HG03280 (cell line): Measurements from ENCODE around the gene TSSC4.
"Not testable (repeated sequence)": the region's sequence is repeated elsewhere in the genome, so short reads cannot be mapped to it uniquely, and the experiment has no call there.

Experiments
- ATAC-seq: cut with Tn5 transposase; IDR thresholded peaks from one replicate; pipeline ENCODE4 v1.9.1; 2021; ENCODE audit warnings: mild to moderate bottlenecking, moderate library complexity; ENCODE audit not compliant: unreplicated experiment

The TSSC4 gene

DNA sequence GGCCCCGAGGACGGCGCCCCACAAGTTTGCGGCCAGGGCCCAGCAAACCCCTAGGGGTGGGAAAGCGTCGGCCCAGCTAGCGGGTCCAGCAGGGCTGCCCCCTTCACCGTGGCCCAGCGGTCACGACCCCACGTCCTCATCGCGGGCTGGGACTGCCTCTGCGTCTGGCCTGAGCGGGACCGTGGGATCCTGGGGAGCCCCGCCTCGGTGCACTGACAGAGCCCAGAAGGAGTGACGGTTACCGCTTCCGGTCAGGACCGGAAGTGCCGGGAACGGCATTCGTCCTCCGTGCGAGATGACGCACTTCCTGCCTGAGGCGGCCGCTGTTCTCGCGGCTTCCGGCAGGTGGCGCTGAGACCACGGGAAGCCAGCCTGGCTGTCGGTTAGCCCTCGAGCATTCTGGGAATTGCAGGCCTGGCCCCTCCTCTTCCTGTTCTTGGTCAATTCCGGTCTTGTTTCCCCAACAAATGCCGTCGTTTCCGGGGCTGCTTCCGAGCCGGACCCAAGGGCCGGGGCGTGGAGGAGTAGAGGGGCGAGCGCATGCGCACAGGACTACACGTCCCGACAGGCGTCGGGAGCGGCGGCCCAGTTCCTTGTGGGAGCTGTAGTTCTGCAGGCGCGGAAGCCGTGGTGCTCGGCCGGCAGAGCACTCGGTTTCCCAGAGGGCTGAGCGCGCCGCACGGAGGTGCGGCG, at the start of gene TSSC4:
TSS of gene TSSC4 (plus strand) at position 682 of the 693 bp plus-strand sequence. CDS start 1,884 bp downstream, outside the sequence.
- ATAC-seq = peak; percentile 88

DNA sequence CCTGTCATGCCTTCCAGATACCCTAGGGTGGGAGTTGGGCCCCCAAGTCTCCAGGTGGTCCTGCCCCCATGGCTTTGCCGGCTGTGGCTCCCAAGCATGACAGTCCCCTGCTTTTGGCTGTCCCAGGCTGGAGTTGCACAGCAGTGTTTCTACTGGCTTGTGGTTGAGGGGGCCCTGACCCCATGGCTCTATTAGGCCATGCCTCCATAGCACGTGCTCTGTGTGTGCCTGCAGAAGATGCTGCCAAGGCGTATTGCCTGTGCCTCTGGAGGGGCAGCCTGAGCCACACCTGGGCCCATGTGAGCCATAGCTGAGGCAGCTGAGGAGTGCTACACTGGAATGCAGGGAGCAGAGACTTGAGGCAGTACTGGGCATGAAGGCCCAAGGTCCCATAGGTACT, 48.8 kb upstream of the TSSC4 start:
- no peak for ATAC-seq

DNA sequence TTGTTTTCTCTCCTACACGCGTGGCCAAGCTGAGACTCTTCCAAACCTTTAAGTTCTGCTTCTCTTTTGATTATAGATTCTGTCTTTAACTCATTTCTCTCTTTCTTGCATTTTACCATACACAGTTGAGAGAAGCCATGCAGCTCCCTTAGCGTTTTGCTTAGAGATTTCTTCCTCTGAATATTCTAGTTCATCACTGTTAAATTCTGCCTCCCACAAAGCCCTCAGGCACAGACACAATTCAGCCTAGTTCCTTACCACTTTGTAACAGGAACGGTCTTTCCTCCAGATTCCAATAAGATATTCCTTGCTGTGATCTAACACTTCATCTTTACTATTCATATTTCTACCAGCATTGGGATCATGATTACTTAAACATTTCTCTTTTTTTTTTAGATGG, 48.1 kb upstream of the TSSC4 start:
- ATAC-seq = no peak

DNA sequence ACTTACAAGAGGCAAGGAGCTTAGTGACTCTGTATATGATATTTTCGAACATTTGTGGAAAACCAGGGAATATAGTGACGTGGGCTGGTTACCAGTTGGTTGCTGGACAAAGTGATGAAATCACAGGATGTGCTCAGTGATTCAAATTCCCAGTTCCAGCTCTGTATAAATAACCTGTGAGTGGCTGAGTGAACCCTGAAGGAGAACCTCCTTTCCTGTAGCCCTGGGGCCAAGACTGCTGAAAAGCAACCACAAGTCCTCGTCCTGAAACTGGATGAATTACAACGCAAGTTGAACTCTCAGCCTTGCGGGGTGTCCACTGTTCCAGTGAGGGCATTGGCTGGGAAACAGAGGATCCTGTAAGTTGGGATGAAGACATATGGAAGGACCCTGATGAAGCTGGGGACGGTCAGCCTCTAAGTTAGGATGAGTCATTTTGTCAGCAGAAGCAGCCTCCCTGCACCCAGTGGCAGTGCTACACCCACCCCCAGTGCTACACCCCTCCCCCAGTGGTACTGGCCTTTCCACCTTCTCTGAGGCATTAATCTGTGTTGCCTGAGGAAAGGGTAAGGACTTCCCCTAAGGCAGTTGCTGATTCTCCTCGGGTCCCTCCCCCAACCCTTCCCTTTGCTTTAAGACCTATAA, 45.4 kb upstream of the TSSC4 start:
- ATAC-seq = no peak

DNA sequence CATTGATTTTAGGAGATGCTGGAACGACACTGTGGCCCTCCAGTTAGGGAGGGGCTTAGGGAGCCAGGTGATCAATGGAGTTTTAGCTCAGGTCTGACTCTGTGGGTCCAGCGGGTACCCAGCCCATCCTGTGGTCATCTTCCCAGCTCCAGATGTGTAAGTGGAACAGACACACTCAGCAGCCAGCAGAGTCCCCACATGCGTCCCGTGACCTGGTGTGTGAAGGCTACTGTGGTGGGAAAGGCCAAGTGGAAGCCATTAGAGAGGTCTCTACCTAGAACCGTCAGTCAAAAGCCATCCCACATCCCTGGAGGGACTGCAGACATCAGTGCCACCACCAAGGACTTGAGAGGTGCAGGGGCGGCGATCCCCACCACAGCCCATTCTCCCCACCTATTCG, 43.3 kb upstream of the TSSC4 start:
- ATAC-seq = no peak

DNA sequence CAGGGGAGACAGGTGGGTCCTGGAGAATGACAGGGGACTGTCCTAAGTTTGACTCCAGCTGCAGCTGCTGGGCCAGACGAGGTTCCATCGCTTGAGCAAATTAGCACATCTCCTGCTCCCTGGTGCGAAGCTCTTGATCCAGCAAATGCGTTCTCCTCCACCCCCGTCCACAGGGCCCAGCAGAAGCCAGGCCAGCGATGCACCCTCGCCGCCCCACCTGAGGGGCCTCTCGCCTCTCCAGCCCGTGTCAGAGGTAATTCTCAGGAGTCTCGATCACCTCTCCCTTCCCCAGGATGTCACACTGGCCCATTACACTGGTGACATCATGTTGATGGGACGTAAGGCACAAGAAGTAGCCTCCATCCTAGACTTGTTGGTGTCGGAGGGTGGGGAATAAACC, 42.9 kb upstream of the TSSC4 start:
- not testable (repeated sequence) for ATAC-seq

DNA sequence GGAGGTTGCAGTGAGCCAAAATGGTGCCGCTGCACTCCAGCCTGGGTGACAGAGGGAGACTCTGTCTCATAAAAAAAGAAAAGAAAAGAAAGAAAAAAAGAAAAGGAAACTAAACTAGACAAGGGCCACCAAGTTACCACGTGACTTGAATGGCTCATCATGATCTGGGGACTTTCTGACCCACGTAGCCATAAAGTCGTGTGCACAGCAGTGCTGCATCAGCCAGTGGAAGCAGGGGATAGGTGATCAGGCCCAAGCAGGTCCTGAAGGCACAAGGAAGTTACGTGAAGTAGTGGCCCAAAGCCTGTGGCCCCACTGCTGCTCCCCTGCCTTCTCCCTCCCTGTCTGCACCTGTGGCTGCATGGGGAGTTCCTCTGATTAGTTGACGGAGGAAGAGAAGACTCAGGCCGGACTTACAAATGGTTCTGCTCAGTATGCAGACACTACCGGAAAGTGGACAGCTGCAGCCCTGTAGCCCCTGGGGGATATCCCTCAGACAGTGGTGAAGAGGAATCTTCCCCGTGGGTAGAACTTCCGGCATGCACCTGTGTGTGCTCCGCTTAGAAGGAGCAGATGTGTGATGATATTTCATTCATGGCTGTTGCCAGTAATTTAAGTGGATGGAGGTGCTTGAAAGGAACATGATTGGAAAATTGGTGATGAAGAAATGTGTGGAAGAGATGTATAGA, 41.7 kb upstream of the TSSC4 start:
- no peak for ATAC-seq

DNA sequence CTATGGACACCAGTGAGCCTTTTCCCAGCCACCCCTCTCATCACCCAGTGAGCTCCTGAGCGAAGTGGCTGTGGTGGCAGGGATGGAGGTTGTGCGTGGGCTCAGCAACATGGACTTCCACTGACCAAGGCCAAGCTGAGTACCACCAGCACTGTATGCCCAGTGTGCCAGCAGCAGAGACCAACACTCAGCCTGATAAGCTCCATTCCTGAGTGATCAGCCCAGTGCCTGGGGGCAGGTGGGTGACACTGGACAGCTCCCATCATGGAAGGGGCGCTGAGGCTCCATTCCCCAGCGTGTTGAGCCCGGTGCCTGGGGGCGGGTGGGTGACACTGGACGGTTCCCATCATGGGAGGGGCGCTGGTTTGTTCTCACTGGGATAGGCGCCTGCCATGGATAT, 41.0 kb upstream of the TSSC4 start:
- no peak for ATAC-seq

DNA sequence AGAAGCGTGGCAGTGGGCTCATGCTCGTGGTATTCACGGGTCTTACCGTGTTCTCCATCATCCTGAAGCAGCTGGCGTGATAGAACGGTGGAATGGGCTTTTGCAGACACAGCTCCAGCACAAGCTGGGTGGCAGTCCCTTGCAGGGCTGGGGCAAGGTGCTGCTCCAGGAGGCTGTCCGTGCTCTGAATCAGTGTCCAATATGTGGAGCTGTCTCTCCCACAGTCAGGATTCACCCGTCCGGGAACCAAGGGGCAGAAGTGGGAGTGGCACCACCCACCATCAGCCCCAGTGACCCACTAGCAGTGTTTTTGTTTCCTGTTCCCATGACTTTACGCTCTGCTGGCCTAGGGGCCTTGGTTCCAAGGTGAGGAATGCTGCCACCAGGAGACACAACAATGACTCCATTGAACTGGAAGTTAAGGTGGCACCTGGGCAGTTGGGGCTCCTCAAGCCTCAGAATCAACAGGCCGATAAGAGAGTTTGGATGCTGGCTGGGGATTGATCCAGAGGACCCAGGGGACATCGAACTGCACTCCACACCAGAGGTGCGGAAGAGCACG, 40.4 kb upstream of the TSSC4 start:
- ATAC-seq = no peak

DNA sequence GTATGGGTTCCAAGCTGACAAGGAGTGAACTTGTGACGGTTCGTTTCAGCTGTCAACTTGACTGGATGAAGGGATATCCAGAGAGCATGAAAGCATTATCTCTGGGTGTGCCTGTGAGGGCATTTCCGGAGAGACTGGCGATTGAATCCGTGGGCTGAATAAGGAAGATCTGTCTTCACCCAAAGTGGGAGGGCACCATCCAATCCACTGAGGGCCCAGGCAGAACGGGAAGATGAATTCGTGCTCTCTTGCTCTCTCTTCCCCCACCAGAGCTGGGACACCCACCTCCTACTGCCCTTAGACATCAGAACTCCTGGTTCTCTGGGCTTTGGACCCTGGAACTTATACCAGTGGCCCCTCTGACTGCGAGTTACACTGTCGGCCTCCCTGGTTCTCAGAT, 39.0 kb upstream of the TSSC4 start:
- no peak for ATAC-seq

DNA sequence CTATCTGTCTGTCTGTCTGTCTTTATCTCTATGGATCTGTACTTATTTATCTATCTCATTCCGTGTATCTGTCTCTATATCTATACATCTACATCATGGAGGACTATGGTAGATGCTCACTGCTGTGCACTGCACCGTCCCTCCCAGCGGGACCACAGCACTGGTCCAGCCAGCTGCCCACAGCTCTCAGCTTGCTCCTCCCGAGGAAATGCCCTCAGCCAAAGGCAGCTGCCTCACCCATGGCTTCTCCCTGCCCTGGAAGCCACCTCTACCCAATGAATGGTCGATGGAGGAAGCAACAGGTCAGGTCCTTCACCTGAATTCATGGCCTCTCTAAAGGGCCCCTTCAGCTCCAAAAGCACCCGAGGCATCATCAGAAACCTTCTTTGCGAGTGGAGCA, 38.1 kb upstream of the TSSC4 start:
- no peak for ATAC-seq

DNA sequence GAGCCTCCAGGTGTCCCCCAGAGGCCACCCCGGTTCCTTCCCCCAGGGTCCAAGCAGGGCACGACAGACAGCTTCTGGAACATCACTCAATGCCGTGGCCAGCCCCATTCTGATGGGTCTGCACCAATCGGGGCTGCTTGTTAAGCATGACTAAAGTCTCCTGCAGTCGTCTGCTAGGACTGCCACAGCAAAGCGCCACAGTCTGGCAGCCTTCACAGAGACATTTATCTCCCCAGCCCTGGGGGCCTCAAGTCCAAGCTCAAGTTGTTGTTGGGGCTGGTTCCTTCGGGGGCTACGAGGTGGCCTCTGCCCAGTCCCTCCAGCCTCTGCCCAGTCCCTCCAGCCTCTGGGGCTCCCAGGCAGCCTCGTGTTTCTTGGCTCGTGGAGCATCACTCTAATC, 37.4 kb upstream of the TSSC4 start:
- ATAC-seq = no peak

DNA sequence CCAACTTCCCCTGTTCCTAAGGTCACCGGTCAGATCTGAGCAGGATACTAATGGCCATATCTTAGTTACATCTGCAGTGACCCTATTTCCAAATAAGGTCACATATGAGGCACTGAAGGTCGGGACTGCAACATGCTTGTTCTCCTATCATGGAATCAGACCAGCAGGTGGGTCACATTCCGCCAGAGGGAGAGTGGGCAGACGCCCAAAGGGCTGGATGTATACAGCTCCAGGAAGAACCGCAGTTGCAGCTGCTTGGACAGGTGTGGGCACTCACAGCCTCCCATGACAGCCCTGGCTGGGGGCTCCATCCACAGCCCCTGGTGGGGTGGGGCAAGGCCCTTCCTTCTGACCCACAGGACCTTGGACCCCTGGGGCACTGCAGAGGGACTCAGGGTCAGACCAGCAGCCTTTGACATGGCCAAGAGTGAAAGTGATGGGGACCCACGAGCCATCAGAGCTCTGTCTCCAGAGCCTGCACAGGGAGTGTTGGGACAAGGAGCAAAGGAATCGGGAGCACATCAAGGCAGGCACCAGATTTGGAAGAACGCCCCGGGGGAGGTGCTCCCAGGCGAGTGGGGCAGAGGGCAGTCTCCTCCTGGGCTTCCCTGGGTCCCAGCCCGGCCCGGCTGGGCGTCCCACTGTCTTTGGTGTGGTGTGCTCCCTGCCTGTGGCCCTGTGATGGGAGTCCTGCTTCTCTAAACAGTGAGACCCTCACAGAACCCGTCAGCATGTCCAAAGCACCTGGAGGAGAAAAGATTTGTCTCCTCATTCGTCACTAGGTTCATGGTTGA, 36.8 kb upstream of the TSSC4 start:
- no peak for ATAC-seq

DNA sequence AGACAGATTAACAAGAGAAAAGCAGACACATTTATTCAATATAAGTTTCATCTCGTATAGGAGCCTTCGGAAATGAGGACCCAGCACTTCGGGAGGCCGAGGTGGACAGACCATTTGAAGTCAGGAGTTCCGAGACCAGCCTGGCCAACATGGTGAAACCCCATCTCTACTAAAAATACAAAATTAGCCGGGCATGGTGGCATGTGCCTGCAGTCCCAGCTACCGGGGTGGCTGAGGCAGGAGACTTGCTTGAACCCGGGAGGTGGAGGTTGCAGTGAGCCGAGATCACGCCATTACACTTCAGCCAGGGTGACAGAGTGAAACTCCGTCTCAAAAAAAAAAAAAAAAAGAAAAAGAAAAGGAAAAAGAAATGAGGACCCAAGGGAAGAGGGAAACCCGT, 36.2 kb upstream of the TSSC4 start:
- not testable (repeated sequence) for ATAC-seq

DNA sequence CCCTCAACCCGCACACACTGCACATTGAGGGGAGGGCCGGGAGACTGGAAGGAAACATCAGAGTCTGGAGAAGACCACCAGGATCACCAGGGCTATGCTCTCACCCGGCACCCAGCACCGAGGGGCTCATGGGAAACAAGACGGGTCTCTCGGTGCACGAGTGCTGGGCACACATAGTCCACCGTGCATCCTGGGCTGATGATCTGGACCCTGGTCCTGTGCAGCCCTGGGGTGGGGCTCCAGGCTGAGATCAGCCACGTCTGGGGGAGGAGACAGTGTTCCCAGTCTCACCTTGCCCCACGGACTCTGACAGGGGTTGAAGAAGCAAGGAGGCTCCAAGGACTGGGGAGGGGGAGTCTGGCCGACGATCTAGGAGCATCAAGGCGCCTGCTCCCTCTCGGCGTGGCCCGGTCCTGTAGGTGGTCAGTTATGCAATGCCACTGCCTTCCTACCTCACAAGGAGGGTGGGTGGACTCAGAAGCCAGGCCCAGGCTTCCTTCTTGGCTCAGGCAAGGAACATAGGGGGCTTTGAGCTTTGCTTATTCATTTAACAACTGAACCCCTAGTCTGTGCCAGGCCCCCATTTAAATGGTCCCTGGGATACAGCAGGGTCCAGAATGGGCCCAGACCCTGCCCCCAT, 34.9 kb upstream of the TSSC4 start:
- no peak for ATAC-seq

DNA sequence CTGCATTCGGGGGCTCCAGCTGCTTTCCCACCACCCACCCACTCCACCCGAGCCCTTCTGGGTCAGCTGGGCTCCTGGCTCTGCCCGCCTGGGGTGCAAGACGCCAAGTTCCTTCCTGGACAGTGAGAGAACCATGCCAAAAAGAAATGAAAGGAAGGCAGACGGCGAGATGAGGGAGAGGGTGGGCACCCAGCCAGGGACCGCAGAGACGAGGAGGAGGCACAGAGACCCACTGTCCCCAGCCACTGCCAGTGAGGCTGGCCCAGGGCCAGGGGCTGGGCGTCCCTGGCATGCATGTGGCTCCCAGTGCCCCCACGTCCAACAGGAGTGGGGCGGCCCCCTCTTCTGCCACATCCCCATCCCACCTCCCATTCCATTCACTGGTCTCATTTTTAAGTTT, 34.3 kb upstream of the TSSC4 start:
- ATAC-seq = no peak

DNA sequence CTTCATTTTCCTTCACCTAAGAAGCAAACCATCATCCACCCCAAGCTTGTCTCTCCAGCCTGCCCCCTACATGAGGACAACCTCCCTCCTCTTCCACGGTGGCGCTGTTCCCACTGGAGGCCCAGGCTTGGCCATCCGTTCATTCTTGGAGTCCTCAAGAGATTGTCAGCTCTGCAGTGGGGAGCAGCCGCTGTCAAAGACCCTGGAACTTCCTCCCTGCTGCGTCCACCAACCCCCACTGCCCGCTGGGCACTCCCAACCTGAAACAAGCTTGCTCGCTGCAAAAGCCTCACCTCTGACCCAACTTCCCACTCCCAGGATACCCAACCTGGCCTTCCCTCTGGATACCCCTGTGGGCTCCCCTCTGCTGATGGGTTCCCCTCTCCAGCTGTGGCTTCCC, 33.8 kb upstream of the TSSC4 start:
- ATAC-seq = no peak

DNA sequence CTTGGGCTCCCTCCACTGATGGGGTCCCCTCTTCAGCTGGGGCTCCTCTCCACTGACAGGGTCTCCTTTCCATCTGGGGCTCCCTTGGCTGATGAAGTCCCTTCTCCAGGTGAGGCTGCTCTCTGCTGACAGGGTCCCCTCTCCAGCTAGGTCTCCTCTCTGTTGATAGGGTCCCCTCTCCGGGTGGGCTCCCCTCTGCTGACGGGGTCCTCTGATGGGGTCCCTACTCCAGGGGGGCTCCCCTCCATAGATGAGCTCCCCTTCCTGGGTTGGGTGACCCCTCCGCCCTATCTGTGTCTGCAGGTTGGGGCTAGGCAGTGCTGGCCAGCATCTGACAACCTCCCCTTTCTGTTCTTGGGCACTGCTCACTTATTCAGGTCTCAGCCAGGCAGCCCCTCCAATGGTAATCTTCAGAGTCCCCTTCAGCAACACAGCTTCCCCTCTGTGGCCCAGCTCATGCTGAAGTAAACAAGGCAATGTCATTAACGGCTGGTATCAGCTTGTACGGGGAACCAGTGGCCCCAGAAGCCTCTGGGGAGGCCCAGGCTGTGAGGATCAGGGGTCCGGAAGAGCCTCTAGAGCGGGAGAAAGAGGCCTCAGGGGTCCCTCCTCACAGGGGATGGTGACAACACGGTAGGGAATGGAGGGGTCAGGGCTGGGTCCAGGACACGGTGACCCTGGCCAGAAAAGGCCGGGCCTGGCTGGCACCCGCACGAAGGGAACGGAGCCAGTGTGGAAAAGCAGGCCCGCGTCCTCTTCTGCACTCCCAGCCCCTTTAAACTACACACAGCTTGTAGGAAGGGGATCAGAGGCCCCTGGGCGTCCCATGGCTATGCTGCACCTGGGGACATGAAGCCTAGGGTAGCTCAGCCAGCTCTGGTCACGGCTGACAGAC, 33.0 kb upstream of the TSSC4 start:
- ATAC-seq = no peak

DNA sequence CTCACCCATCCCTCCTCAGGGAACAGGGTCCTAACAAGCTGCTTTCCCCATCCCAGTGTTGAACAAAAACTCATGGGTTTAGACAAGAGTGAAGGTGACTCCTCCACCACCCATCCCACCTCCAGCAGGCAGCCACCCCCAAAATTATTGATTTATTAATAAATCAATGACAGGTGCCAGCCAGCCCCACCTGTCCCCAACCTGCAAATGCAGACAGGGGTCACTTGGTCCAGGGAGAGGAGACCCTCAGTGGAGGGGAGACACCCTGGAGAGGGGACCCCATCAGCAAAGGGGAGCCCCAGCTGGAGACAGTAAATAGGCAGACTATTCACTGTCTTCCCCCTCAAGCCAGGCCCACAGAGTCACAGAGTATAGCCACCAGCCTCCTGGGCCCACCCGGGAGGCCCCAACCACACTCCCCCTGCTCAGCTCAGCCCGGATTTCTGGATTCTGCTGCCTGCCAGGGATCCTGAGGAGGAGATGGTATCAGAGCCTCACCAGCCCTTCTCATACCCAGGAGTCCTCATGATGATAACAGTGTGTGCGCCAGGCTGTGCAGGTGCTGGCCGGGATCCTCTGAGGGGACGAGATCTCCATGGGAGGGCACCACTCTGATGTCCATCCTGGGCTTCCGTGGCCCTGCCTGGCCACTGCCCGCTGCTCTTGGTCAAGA, 32.2 kb upstream of the TSSC4 start:
- ATAC-seq = no peak
